Upper lobe of right lung (tissue), 1 donor: Measurements from ENCODE around the gene VRK1. TPM values are rescaled to one million over a fixed set of nuclear protein-coding genes. Genes with fewer than 3 reads are reported as not detected.

Experiments
- ATAC-seq: fragments of 200-7000 bp; cut with Tn5 transposase; one replicate; pipeline ENCODE4 v1.9.1; 2020; ENCODE audit warnings: mild to moderate bottlenecking, moderate library complexity
- DNase-seq: peaks from one replicate; pipeline ENCODE4 v3.0.0-alpha.2; 2020
- H3K27ac ChIP-seq: fragments of 200-600 bp; one replicate; pipeline ENCODE4 v1.8.0; 2022
- H3K27me3 ChIP-seq: fragments of 200-600 bp; one replicate; pipeline ENCODE4 v1.8.0; 2022; ENCODE audit warnings: mild to moderate bottlenecking
- H3K36me3 ChIP-seq: fragments of 200-600 bp; one replicate; pipeline ENCODE4 v1.8.0; 2022
- H3K4me1 ChIP-seq: fragments of 200-600 bp; one replicate; pipeline ENCODE4 v1.8.0; 2022
- H3K4me3 ChIP-seq: fragments of 200-600 bp; one replicate; pipeline ENCODE4 v1.8.0; 2022; ENCODE audit warnings: mild to moderate bottlenecking
- H3K9me3 ChIP-seq: fragments of 200-600 bp; one replicate; pipeline ENCODE4 v1.8.0; 2022
- CTCF ChIP-seq: fragments of 200-600 bp; IDR thresholded peaks from one replicate; pipeline ENCODE4 v1.8.0; 2022; ENCODE audit warnings: antibody characterized with exemption
- intact Hi-C: fragments of 100-400 bp; cut with DNase I; formaldehyde crosslinking; loops from one replicate; pipeline ENCODE4 v1.11.0; 2022
- total RNA-seq: library from RNA; stranded (reverse); fragmentation: NEBNext Ultra II Directional; extraction: Animal tissue kit (Norgen Biotek cat#: 25700); gene quantifications from one replicate; pipeline ENCODE4 v1.2.1, GENCODE V29; 2021
- donor health status: DM: no; HTN: yes; CAD: no; lungs with severe emphysema.

VRK1 gene
- total RNA-seq, 1 donor from 2014 or later, result 10.2 TPM

DNA sequence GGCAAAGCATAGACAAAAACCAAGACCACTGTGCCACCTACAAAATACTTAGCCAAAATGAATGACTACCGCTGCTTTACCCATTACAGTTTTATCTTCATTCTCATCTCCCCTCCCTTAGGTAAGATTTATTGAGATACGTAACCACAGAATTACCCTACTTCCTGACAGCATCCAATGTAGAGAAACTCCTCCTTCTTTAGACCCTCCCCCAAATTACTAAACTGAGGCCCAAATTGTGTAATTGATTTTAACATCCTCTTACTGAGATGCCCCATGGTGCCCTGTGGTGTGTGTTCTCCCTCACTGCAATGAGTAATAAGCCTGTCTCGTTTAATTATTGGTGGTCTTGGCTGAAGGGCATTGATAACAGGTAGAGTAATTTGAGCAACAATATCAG is 19.1 kb downstream of the VRK1 start:
- no peak for TF ChIP-seq CTCF
- no peaks in the 10 kb centered on the region for H3K4me1 ChIP-seq
- no peak overlapping the region for H3K4me3 ChIP-seq
- no peaks in the 10 kb centered on the region for H3K9me3 ChIP-seq
- no peak for DNase-seq
- no peaks in the 10 kb centered on the region for H3K27me3 ChIP-seq
- no peaks in the 10 kb centered on the region for H3K36me3 ChIP-seq
- intact Hi-C loops, result no loop called here
- no peak overlapping the region for H3K27ac ChIP-seq
- no peak for ATAC-seq

DNA sequence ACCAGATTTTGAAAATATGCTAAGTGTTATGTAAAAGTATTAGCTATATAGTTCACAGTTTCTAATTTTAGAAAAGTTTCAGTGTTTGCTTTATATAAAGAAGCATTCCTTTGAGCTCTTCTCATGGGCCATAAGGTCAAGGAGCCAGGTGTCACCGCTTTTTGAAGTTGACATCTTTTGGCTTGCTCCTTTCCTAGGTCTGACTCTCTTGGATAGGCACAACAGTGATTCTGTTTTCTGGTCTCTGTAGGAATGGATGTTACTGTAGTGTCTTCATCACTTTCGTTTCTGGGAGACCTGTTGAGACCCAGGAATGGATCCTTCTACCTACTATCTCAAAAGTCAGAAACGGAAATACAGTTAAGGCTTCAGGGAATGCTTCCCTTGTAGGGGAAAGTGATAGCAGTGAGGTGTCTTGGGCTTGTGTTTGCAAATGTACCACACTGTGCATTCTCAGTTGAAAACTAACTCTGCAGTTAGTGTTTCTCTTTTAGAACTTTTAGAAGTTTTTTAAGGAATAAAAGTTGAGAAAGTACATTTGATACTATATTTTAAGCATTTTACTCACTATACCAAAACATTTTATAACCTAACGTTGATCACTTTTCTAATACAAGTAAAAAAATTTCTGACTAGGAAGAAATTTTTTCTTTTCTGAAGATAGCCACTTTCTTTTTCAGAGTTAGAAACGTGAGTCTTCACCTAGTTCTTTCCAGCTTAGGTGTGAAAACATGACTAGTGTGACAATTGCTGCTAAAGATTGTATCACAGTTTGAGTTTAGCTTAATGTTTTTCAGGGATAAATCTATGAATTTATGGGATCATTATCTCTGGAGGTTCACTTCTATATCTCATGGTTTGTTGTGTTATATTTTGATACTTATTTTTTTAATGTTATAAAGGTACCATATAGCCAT is 20.8 kb downstream of the VRK1 start:
- intact Hi-C loops, result no loop called here
- H3K4me1 ChIP-seq, result no peaks in the 10 kb centered on the region
- TF ChIP-seq CTCF, result no peak
- DNase-seq (no peak), ATAC-seq (no peak)
- H3K9me3 ChIP-seq, result no peaks in the 10 kb centered on the region
- no peak overlapping the region for H3K4me3 ChIP-seq
- H3K27me3 ChIP-seq, result no peaks in the 10 kb centered on the region
- H3K36me3 ChIP-seq, result no peaks in the 10 kb centered on the region
- no peak overlapping the region for H3K27ac ChIP-seq

DNA sequence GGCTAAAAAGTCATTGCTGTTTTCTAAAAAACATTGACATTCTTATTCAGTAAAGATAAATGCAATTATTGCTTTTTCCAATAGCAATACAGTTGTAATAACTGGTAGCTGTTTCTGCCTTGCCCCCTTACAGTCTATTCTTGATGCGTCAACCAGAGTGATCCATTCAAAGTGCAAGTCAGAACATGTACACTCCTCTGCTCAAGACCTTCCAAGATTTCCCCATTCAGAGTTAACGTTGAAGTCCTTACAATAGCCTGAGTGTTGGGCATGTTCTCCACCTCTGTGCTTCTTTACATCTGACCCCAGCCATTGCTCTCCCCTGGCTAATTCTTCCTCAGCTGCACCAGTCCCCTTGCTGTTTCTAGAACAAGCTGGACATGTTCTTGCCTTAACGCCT is 24.3 kb downstream of the VRK1 start:
- no peaks in the 10 kb centered on the region for H3K27me3 ChIP-seq
- ATAC-seq (no peak), DNase-seq (no peak)
- intact Hi-C loops, result no loop called here
- H3K36me3 ChIP-seq, result no peaks in the 10 kb centered on the region
- H3K27ac ChIP-seq, result no peak overlapping the region
- no peaks in the 10 kb centered on the region for H3K4me1 ChIP-seq
- H3K9me3 ChIP-seq, result no peaks in the 10 kb centered on the region
- no peak for TF ChIP-seq CTCF
- no peak overlapping the region for H3K4me3 ChIP-seq

DNA sequence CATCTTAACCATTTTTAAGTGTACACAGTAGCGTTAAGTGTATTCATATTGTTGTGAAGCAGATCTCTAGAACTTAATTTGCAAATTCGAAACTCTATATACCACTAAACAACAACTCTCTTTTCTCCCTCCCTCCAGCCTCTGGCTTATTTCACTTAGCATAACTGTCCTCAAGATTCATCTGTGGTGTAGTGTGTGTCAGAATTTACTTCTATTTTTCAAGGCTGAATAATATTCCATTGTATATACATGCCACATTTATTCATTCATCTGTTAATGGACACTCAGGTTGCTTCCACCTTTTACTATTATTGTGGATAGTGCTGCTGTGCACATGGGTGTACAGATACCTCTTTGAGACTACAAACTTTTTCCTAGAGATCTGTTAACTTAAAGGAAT is 26.5 kb downstream of the VRK1 start:
- intact Hi-C loops, result no loop called here
- H3K27ac ChIP-seq, result no peak overlapping the region
- ATAC-seq (no peak), DNase-seq (no peak)
- H3K9me3 ChIP-seq, result no peaks in the 10 kb centered on the region
- no peaks in the 10 kb centered on the region for H3K36me3 ChIP-seq
- H3K27me3 ChIP-seq, result no peaks in the 10 kb centered on the region
- H3K4me3 ChIP-seq, result no peak overlapping the region
- H3K4me1 ChIP-seq, result no peaks in the 10 kb centered on the region
- no peak for TF ChIP-seq CTCF

GRCh38 chr14:96824283-96824682 is 27.1 kb downstream of the VRK1 start:
- Histone ChIP-seq H3K27me3 (no peaks in the 10 kb centered on the region), H3K36me3 (no peaks in the 10 kb centered on the region), H3K9me3 (no peaks in the 10 kb centered on the region), H3K4me1 (no peaks in the 10 kb centered on the region), H3K27ac (no peak overlapping the region), H3K4me3 (no peak overlapping the region)
- TF ChIP-seq CTCF, result no peak
- ATAC-seq (no peak), DNase-seq (no peak)
- intact Hi-C loops, result no loop called here
